ENCODE measurements around the gene GSTCD. TPM values are rescaled to one million over a fixed set of nuclear protein-coding genes. Genes with fewer than 3 reads are reported as not detected.
"Not testable (repeated sequence)": the region's sequence is repeated elsewhere in the genome, so short reads cannot be mapped to it uniquely, and the experiment has no call there.

GSTCD gene
- polyA plus RNA-seq, 1 experiment, result 12.1 TPM

DNA sequence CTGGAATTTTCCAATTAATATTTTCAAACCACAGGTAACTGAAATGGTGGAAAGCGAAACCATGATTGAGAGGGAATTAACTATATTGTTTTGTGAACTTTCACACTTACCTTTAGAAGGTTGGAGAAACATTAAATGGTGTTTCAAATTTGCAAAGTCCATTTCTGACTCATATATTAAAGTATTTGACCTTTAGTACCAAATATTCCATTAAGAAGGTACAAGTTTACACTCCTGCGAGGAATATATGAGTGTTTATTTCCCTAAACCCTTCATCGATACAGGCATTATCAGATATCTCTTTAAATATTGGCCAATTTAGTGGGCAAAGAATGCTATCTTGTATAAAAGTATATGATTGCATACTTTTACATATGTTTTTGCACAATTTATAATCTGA lies 142.6 kb downstream of the GSTCD start:
- POLR2A ChIA-PET, result no interaction called here
- DNase-seq (ENCODE audit: low read depth, low spot score), result no peak
- Histone ChIP-seq H3K27me3 (ENCODE audit: control insufficient read depth, insufficient read depth, low read length) (no peaks in the 10 kb centered on the region), H3K4me3 (ENCODE audit: low read depth, low read length) (no peak overlapping the region), H3K9me3 (ENCODE audit: control insufficient read depth, insufficient read depth, low read length) (no peaks in the 10 kb centered on the region; the same call in 1 of the 2 replicates), H3K27ac (ENCODE audit: low read depth, low read length) (no peak overlapping the region)
- no peak for TF ChIP-seq CTCF (IDR thresholded peaks at IDR 0.05; ENCODE audit: low read depth, low read length)
- CTCF ChIA-PET, result no interaction called here

GRCh38 chr4:105852230-105852629 lies 143.6 kb downstream of the GSTCD start:
- H3K27ac ChIP-seq (ENCODE audit: low read depth, low read length); H3K9me3 ChIP-seq (ENCODE audit: control insufficient read depth, insufficient read depth, low read length); DNase-seq (ENCODE audit: low read depth, low spot score); H3K4me3 ChIP-seq (ENCODE audit: low read depth, low read length); POLR2A ChIA-PET; H3K27me3 ChIP-seq (ENCODE audit: control insufficient read depth, insufficient read depth, low read length); CTCF ChIA-PET: not testable (repeated sequence)

DNA sequence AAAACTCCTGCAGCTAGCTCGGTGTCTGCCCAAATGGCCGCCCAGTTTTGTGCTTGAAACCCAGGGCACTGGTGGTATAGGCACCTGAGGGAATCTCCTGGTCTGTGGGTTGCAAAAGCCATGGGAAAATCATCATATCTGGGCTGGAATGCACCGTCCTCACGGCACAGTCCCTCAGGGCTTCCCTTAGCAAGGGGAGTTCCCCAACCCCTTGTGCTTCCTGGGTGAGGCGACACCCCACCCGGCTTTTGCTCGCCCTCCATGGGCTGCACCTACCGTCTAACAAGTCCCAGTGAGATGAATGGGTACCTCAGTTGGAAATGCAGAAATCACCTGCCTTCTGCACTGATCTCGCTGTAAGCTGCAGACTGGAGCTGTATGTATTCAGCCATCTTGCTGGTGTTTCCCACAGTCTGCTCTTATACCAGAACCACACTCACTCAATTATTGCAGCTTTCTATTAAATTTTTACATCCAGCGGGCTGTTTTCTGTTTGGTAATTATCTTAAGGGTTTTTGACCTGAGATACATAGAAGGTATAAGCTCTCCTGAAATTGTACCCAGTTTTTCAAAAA lies 150.0 kb downstream of the GSTCD start:
- no peak for DNase-seq (ENCODE audit: low read depth, low spot score)
- H3K27ac ChIP-seq (ENCODE audit: low read depth, low read length), result no peak overlapping the region
- no peak overlapping the region for H3K4me3 ChIP-seq (ENCODE audit: low read depth, low read length)
- ChIA-PET POLR2A (no interaction called here), CTCF (no interaction called here)
- TF ChIP-seq CTCF (IDR thresholded peaks at IDR 0.05; ENCODE audit: low read depth, low read length), result no peak
- H3K9me3 ChIP-seq (ENCODE audit: control insufficient read depth, insufficient read depth, low read length), result peaks cover 5% of the 10 kb centered on the region
- H3K27me3 ChIP-seq (ENCODE audit: control insufficient read depth, insufficient read depth, low read length), result no peaks in the 10 kb centered on the region

DNA sequence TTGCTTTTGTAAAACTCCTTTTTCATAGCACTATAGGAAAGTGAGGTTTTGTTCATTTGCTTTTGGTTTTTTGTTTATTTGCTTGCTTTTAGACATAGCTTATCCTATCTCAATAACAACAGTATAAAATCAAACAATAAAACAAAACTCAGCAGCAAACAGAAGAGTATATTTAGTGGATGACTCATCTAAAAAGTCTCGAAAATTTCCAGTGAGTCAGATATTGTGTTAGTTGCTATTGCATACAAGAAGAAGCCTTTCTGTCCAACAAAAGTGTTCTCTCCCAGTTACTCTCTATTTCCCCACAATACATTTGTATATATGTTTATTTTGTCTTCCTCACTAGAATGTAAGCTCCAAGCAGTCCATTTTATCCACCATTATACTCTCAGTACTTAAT lies 150.6 kb downstream of the GSTCD start:
- CTCF ChIA-PET, result interaction anchor here (0.6 kb wide), 1 partner anchor 320 kb away, joined by 4 read pairs; no protein-coding TSS in a partner anchor
- Histone ChIP-seq H3K4me3 (ENCODE audit: low read depth, low read length) (no peak overlapping the region), H3K9me3 (ENCODE audit: control insufficient read depth, insufficient read depth, low read length) (peaks cover 5% of the 10 kb centered on the region), H3K27ac (ENCODE audit: low read depth, low read length) (no peak overlapping the region), H3K27me3 (ENCODE audit: control insufficient read depth, insufficient read depth, low read length) (no peaks in the 10 kb centered on the region)
- POLR2A ChIA-PET, result no interaction called here
- no peak for TF ChIP-seq CTCF (IDR thresholded peaks at IDR 0.05; ENCODE audit: low read depth, low read length)
- peak; percentile 23 for DNase-seq (ENCODE audit: low read depth, low spot score)

DNA sequence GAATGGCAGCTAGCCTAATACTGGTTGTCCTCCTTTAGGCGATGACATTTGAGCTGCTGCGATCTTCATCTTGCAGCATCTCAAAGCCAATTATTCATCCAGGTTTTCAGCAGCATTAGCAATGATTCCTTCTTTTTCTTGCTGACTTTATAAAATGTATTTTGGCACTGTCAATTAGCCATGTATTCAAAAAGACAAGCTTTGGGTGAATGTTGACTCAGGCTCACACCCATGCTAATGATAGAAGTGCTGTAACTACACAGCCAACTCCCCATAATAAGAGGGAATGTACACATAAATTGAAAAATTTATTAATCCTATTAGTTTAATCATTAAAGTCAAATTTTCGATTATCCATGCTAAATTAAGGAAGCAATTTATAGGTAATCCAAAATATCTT lies 162.4 kb downstream of the GSTCD start:
- no peak overlapping the region for H3K27ac ChIP-seq (ENCODE audit: low read depth, low read length)
- H3K27me3 ChIP-seq (ENCODE audit: control insufficient read depth, insufficient read depth, low read length), result no peaks in the 10 kb centered on the region
- CTCF ChIA-PET, result no interaction called here

More for the DNA sequence above, 162.4 kb downstream of the GSTCD start:
- Histone ChIP-seq H3K9me3 (ENCODE audit: control insufficient read depth, insufficient read depth, low read length) (no peaks in the 10 kb centered on the region), H3K4me3 (ENCODE audit: low read depth, low read length) (no peak overlapping the region)
- TF ChIP-seq CTCF (IDR thresholded peaks at IDR 0.05; ENCODE audit: low read depth, low read length), result no peak
- no peak for DNase-seq (ENCODE audit: low read depth, low spot score)
- POLR2A ChIA-PET, result no interaction called here
